Suppressor macrophage (primary cell): ENCODE data around the gene HDAC4.
"Not testable (repeated sequence)": the region's sequence is repeated elsewhere in the genome, so short reads cannot be mapped to it uniquely, and the experiment has no call there.

Experiments
- DNase-seq, 4 experiments: peaks; one replicate each; pipeline ENCODE4 v3.0.0-alpha.2; 2020 to 2022
- total RNA-seq, 17 experiments: gene quantifications; one replicate each; lab custom pipeline; 2026; ENCODE audit warnings: mixed read lengths in 6 of 17, inconsistent platforms in 3 of 17; lab: John Stamatoyannopoulos, UW

HDAC4 gene
- 3.6 to 60.3 (median 27.3) reads per million in 17 experiments for total RNA-seq

DNA sequence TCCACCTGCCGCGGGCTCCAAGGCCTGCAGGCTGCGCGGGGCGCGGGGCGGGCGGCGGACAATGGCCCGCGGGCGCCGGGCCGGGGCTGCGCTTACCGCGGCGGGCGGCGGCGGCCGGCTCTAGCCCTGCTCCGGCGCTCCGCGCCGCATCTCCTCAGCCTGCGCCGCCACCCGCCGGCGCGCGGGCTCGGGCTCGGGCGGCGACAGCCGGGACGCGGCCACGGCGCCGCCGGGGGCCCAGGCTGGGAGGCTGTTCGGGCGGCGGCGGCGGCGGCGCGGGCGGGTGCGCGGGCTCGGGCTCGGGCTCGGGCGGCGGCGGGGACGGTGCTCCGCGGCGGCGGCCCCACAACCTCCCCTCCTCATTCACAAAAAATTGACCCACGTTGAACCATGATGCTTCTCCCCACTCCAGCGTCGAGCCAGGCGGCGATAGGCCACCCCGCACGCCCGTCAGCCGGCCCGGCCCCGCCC is at the start of gene HDAC4:
TSS of gene HDAC4 (minus strand) at position 425 of the 471 bp plus-strand sequence. CDS start 48,321 bp downstream, outside the sequence.
- DNase-seq: no peak

DNA sequence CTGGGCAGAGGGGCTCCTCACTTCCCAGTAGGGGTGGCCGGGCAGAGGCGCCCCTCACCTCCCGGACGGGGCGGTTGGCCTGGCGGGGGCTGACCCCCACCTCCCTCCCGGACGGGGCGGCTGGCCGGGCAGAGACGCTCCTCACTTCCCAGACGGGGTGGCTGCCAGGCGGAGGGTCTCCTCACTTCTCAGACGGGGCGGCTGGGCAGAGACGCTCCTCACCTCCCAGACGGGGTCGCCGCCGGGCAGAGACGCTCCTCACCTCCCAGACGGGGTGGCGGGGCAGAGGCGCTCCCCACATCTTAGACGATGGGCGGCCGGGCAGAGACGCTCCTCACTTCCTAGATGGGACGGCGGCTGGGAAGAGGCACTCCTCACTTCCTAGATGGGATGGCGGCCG is 48.6 kb upstream of the HDAC4 start:
- not testable (repeated sequence) for DNase-seq

DNA sequence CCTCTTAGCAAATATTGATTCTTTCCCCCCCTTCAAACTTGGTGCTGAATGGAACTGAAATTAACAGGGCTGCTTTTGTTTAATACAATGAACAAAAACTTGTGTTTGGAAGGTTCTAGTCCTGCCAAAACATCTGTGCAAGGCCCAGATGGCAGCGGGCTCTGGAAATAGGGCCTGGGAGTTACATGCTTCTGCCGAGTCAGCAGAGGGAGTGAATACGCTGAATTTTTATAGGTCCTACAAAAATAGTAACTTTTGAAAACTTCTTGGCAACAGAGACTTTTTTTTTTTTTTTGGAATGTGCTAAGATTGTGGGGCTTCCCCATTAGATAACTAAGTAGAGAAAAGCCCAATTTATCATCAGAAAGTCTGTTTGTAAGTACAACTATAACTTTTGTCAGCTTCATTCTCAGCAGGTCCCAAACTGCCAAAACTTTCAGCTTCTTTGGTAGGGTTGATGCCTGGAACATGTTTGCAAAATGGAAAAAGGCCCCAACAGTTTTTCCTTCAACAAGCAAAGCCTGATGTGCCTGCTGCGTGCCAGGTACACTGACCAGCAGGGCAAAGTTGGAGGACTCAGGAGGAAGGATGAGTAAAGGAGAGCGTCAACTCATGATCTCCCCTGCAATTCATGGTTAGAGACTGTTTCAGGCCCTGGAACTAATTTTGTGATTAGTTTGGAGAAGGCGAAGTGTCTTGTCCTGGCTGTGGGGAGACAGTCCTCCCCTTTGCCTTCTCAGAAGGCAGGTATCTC is 45.1 kb upstream of the HDAC4 start:
- DNase-seq: peak in 1 of 4 experiments; percentile 31

DNA sequence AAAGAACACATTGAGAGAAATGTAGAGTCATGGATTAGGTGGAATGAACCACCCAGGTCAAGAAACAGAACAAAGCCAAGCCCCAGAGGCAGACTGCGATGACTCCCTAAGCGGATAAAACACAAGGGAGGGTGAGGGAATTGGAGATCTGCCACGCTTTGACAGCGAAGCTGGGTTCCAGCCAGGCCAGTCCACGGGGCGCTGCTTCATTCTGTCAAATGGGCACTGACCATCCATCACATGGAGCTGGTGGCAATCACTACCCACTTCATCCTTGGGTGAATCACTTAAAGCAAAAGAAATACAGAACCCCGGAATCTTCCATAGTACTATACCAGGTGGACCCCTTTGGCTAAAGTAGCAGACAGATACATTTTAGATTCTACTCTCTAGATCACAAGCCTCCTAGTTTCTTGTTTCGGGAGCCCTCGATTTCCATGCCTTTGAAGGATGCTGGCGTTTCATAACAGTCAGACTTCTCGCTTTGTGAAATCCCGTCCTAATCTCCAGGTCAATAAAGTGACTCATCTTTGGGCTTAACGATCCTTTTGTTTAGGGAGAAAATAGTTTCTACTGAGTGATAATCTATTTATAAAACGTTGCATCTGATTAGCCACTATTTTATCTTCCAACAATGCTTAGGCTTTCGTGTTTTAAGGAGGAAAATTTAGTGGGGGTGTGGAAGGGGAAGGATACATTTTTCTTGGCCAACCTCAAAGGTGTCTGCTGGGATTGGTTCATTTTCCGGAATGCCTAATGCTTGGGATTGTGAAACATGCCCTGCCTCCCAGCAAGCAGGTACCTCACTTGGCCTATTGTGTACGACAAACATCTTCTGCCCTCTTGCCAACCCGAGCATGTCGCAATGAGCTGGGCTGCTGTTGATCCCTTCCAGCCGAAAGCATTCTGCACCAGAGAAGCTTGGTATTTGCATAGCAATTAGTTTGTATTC is 44.1 kb upstream of the HDAC4 start:
- no peak for DNase-seq

DNA sequence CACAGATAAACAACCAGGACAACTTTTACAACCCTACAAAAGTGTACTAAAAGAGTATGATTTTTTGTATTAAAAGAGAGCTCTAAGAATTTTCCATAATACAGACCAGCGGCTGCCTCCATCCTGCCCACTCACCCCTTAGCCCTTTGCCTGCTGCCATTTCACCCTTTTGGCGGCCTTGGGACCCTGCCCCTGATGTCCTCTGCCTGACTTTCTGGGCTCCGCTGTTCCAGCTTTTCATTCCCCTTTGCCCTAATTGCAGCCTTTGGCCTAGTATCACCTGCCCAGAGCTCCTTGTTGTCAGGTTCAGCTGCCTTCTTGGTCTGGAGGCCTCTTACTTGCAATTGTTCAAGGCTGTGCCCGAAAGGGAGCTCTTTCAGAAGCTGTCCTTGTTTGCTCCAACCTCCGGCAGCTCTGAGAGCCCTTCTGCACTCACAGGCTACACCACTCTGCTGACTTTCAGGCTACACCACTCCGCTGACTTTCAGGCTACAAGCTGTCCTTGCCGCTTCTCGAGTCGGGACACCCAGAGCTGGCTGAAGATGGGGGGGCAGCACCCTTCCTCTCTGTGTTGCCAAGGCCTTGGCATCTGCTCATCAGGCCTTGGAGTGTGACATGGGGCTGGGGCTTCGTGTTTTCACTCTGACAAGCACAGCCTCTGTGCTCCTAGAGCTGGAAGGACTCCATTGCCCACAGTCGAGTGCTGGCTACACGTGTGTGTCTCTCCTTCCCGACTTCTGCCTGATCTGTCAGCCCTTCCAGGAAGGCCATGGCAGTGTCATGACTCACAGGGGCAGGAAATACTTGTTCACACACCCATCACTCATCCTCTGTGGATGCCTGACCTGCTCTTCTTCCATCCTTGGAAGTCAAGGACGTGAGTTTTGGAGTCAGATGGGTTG is 43.1 kb upstream of the HDAC4 start:
- DNase-seq: no peak

DNA sequence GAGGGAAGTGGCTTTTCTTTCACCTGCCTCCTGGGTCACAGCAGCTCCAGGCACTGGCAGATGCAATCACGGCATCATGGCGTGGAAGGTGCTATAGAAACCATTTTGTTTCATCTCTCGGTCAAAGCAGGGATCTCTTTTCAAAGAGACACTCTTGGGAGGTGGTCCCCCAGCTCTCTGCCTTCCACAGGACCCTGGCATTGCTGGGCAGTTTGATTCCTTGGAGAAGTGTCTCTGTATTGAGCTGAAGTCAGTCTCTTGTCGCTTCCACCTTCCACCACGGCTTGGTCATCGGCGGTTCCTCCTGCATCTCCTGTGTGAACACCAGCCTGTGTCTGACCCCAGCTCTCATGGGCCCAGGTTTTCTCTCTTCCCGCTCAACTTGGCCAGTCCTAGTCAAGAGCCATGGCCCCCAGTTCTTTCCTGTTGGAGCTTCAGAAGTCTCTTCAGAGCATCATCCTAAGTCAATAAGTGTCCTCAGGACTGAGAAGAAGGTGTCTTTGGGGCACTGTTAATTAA is 42.3 kb upstream of the HDAC4 start:
- no peak for DNase-seq

DNA sequence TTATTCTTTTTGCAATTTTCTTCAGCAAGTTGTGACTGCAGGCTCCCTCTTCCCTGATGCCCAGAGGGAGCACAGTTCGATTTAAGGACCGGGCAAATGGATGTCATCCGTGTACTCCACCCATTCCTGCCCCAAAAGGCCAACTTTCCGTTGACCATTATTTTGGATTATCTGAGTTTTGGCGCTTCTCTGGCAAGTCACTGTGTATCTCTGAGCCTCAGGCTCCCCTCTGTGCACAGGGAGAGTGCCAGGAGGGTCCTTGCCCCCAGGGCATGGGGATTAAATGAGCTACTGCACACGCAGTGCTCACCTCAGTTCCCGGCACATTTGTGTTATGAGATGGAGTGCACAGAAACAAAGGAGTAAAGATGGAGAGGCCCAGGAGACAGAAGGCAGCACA is 41.4 kb upstream of the HDAC4 start:
- no peak for DNase-seq

DNA sequence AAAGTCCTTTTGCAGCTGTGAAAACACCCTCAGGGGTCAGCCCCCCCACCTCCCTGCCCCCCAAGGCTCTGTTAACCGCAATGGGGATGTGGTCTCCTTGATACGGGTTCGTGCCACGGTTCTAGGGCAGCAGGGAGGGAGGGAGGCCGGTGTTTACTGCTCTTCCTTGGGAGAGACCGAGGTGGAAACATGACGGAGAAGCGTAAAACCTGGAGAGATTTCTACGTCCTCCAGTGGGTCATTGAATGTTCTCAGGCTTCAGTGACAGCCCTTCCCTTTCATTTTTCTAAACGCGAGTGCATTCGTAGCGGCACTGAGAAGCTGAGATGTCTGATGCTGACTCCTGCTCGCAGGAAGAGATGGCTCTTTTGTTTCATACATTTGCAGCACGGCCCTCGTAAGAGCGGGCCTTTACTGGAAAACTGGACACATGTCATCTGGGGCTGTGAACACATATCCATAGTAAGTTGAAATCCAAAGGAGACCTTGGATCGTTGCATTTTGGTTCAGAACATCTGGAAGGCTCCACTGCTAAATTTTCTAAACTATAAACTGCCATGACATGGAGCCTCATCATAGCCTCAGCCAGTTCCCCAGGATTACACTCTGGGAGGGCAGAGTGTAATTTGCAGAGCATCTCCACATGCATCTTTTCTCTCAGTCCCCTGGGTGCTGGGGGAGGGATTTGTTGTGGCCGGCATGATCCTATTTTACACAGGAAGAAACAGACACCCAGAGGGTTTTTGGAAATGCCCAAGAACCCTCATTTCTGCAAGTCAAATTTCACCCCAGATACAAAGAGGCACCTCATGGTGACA is 40.6 kb upstream of the HDAC4 start:
- DNase-seq: peak in 2 of 4 experiments; percentile 20 to 28

DNA sequence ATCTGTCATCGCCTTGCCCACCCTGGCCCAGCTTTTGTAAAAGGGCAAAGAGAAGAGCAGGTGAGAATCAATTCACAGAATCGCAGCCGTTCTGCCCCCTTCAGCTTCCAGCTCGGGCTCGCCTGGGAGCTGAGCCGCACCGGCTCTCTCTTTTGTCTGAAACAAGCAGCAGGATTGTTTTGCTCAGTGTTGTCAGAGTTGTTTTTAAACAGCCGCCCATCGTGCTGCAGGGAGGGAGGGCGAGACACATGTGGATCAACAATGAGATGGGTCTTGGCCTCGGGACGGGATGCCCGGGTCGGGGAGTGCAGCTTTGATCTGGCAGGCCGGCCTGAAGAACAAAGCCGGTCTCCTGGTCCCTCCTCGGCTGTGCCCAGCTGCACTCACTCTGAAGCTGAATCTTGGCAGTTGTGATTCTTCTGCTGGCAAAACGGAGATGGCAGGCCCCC is 39.7 kb upstream of the HDAC4 start:
- no peak for DNase-seq

DNA sequence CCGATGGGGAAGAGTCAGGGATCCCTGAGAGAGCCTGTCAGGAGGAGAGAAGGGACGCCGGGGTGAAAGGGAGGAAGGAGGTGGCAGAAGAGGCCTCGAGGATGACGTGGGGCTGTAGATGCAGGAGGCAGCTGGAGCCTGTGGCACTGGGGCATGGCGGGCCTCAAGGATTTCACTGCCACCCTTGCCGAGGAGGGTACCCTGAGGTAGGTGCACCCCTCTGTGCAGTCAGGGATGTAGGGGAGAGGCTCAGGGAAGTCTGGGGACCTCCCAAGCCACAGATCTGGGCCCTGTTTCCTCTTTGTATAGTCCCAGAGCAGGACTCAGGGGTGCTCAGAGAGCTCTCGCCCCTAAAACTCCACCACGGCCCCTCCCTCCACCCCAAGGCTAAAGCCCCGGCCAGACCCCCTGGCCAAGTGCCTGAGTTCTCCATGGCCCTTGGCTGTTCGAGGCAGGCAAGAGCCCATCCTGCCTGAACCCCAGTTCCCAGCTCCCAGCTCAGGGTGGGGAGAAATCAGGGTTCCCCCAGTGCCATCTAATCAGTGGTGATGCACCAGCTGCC is 39.0 kb upstream of the HDAC4 start:
- no peak for DNase-seq

DNA sequence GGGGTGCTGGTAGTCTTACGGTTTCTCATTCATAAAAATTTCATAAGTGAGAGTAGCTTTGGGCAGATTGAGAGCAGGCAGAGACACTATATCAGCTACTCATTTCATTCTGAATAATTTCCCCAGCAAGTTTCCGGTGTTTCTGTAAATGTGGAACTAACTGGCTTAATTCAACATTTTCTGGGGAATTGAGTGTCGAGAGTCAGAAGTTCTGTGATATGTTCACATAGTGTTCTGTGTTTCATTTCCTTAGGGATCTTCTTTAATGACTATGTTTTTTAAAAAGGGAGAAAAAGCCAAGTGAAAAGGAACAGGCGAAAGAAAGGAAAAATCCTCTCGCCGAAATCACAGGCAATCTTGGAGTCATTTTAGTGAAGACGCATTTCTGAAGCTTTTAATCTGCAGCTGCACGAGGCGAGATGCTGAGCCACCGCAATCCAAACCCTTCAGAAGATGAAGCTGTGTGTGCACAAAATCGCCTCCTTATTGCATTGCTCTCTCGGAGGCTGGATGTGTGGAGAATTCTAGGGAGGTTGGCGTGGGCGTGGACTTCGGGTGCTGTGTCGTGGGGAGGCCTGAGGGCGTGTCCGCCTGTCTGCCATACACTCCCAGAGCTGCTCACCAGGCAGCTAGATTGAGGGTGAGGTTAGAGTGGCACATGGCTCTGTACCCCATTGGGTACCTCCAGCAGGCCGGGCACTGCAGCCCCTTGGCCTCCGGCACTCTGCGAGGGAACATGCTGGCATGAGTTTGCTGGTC is 38.4 kb upstream of the HDAC4 start:
- peak in 3 of 4 experiments; percentile 44 to 80 (median 69) for DNase-seq

DNA sequence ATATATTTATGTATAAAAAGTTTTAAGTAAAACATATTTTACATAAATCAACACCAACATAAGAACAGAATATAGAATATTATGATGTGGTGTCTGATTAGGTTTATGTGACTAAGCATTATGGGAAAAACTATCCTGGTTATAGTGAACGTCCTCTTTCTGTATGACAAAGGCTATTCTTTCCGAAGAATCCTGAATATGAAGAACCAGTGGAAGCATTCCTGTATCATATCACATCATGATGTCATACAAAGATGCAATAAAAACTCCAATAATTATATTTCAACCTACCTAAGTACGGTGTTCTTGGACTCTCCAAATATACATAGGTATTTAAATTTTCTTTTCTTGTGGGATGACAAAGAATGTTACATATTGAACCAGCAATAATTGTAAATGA is 37.5 kb upstream of the HDAC4 start:
- no peak for DNase-seq

DNA sequence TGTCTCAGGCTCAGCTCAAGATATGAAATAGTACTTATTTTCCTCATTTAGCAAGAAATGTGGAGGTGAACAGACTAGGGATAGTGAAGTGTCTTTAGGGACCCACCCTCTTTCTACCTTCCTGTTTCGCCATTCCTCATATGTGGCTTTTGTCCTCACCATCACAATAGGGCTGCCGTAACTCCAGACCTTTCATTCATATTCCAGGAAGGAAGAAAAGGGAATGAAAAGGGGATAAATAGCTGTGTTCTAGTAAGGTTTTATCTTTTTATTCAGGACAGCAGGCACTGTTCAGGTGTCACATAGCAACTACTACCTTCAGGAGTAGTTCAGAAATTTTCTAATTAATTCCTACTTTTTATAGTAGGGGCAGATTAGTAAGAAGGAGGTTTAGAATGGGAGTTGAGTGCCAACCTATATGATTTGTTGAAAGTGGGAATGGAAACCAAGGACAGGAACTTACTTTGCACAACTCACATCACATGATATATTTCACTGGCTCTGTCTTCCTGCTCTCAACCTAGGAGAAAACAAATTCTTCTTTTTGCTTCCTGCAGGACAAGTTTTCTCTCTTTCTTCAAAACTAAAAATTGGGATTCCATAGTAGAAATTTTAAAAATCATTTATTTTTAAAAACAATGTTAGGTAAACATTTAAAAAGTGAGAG is 36.0 kb upstream of the HDAC4 start:
- DNase-seq: peak; percentile 24 to 83 (median 51)

DNA sequence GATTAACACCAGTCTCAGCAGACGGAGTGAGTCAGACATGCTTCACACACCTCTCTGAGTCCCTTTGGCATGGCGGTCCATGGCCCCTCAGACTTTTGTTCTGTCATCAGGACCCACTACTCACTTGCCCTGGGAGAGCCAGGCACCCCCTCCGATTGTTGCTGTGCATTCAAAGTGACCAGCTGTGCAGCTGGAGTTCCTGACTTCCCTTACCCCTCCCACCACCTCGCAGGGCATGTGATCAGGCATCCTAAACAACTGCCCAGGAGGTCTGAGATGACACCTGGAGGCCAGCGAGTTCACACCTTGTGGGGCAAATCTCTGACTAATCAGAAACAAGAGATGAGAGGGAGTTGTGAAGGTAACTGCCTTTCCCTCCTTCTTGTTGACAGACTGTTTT is 35.3 kb upstream of the HDAC4 start:
- no peak for DNase-seq

DNA sequence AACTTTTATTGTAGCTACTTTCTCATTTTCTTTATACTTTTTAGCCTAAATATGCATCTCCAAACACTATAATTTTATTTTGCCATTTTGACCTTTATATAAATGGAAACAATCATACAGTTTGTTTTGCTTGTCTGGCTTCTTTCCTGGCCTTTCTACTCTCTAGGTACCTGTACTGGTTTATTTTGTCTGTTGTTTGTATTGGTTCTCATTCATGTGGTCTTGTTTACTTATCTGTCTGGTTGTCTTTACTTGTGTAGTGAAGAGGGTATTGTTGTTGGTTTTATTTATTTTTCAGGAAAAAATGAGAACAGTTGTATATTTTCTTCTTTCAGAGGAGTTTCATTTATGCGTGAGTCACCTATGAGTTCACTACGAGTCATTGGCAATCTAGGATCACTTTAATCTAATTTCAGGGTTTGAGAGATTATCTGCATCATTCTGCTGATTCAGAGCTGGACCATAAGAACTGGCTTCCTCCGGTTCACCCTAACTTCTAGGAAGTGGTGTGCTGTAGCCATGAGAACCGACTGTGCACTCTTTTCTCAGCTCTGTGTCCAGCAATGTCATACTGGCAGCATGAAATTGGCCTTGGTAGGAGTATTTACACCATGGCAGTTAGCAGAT is 33.1 kb upstream of the HDAC4 start:
- peak in 2 of 4 experiments; percentile 28 to 31 for DNase-seq

DNA sequence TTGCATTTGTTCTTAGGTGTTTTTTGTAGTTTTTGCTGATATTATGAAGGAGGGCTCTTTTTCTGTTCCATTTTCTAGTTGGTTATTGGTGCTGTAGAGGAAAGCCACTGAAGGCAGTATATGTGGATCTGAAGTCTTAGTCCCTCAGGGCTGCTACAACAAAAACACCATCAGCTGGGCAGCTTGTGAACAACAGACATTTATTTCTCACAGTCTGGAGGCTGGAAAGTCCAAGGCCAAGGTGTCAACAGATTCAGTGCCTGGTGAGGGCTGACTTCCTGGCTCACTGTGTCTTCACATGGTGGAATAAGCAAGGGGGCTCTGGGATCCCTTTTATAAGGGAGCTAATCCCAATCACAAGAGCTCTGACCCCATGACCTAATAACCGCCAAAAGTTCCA is 31.4 kb upstream of the HDAC4 start:
- no peak for DNase-seq

DNA sequence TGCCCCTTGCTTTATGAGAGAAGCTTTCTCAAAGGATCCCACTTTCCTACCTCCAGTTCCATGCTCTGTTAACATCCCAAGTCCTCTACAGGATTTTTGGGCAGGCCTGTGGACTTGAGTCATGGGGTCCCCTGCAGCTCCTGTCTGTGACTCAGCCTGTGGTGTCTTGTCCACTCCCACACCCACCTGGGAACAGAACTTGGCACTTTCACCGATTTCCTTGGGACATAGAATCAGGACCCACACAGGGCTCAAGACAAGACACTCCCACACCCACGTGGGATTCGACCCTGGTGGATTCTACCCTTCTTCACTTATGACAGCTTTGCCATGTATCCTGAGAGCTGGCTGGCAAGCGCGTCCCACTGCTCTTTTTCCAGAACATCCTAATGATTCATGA is 30.7 kb upstream of the HDAC4 start:
- no peak for DNase-seq

DNA sequence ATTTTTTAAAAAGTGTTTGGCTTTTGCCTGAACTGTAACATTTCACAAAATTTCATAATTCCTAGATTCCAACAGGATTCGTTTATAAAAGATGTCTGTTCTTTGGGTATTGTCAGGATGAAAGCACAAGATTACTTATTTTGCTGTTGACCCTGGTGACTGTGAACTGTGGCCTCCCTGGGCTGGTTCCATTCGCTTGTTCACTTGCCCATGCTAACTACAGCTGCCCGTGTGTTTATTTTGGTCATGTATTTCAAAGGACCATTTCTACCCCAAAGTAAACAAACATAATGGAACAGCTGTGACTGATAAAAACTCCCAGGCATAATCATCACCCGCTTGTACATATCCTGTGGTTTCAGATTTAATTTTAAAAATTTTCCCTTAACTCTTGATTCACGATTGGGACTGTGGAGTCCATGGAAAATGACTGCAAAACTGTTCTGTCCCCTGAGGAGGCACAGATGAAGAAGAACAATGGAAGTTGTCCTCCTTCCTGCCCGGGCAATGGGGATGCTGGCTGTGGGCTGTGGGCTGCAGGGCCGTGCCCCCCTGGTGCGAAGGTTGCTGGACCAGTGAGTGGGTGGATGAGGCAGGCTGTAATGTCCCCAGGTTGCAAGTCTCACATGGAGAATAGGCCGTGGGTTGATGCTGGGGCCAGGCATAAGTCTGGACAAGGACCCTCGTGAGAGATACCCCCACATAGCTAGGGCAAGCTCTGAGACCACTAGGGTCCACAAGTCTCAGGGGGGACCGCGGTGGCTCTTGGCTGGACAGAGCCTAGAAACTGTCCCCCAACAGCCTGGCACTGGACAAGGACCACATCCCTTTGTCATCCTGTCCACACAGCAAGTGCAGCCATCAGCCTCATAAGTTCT is 28.9 kb upstream of the HDAC4 start:
- no peak for DNase-seq
